Activated CD4-positive, alpha-beta T cell treated with anti-CD3 and anti-CD28 coated beads for 1 hour (primary cell): Measurements from ENCODE around the gene MAPK7.
A peak's percentile ranks its signal among the peaks of the same experiment; 100 is the strongest.

ENCODE experiments used
- DNase-seq: peaks from one replicate; pipeline ENCODE4 v3.0.0-alpha.2; 2020

Gene MAPK7

DNA sequence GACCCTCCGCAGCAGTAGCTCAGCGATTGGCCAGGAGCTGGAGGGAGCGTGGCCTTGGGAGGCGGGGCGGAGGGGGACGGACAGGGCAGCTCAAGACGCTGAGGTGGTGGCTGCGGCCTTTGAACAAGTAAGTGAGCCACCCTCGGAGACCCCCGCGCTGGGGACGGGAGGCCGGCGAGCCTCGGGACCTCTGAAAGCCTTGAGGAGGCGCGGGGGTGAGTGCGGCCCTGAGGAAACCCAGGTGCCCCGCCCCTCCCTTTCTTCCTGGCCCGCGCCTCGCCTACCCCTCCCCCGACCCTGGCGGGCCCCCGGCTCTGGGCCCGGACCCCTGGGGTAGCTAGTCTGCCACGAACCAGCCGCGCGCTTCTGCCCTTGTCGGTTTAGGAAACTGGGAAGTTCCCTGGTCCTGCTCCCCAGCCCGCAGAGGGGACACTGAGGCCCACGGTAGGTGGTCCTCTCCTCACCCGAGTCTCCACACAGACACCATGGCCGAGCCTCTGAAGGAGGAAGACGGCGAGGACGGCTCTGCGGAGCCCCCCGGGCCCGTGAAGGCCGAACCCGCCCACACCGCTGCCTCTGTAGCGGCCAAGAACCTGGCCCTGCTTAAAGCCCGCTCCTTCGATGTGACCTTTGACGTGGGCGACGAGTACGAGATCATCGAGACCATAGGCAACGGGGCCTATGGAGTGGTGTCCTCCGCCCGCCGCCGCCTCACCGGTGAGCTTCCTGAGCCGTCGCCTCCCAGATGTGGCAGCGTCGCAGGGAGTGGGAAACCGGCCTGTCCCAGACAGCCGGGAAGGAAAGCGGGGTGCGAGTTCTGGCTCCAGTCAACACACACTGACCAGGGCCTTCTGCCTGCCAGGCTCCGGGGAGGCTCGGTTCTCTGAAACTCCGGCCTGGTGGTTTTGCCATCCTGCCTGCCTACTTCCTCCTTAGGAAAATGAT, at the start of gene MAPK7:
Gene MAPK7, plus strand, starts transcription at position 83 of the 945 bp plus-strand sequence. Its CDS starts 403 bp downstream, at position 486.
- DNase-seq, result no peak

DNA sequence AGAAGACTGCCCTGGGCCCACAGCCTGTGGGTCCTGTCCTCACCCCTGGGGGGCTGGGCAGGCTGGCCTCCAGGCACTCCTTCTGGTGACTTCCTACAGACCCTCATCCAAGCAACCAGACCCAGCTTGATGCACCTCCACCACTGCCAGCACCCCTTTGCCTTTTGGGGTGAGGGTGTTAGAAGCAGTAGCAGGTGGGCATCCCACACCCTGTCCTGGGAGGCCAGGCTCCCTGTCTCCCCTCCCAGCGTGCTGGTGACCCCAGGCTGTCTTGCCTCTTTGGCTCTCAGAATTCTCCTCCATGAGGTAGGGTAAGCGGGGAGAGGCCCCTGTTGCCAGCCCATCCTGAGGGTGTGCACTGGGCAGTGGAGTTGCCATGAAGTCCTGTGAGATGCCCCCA, 49.2 kb upstream of the MAPK7 start:
- no peak for DNase-seq

DNA sequence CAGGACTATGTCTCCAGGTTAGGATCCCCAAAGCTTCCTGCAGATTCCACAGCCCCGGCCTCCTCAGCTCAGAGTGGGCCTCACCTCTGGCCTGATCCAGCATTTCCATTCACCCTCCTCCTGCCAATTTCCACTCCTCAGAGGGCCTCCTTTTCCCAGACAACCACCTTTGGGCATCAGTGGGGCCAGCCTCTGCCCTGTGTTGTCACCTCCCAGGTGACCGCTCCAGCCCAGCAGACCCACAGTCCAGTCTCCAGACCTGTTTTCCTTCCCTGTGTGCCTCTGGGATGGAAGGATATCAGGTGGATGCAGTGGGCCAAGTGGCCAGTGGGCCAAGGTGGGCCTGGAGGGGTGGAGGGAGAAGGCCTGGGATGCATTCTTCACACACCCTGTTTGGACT, 48.5 kb upstream of the MAPK7 start:
- DNase-seq, result no peak

DNA sequence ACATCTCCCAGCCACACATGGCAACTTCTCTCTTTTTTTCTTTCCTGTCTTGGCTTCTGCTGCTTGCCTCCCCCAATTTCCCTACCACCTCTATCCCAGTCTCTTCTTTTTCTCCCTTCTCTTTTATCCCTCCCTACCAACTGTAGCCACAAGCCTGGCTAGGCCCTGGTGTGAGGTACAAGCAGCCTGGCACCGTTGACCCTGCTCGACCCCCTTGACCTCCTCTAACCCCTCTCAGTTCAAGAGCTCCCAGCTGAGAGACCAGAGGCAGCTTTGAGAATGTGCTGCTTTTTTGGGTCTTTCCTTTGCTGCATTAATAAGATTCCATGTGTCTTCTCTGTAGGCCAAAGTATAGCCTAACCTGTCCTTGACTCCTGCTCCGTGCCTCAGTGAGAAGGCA, 48.0 kb upstream of the MAPK7 start:
- no peak for DNase-seq

DNA sequence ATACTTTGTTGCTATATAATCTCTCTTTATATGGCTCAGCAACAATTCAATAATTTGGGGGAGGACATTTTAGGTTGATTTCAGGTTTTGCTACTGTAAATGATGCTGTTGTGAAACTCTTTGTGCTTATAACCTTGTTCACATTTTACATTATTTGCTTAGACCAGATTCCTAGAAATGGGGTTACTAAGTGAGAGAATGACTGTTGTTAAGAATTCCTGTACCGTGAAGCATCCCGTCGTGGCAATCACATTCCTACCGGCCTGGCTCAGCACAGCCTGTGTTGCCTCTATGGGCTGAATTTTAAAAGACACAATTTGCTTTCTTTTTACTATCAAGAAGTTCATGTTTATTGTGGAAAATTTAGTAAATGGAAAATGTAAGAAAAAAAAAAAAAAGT, 47.2 kb upstream of the MAPK7 start:
- DNase-seq, result no peak

DNA sequence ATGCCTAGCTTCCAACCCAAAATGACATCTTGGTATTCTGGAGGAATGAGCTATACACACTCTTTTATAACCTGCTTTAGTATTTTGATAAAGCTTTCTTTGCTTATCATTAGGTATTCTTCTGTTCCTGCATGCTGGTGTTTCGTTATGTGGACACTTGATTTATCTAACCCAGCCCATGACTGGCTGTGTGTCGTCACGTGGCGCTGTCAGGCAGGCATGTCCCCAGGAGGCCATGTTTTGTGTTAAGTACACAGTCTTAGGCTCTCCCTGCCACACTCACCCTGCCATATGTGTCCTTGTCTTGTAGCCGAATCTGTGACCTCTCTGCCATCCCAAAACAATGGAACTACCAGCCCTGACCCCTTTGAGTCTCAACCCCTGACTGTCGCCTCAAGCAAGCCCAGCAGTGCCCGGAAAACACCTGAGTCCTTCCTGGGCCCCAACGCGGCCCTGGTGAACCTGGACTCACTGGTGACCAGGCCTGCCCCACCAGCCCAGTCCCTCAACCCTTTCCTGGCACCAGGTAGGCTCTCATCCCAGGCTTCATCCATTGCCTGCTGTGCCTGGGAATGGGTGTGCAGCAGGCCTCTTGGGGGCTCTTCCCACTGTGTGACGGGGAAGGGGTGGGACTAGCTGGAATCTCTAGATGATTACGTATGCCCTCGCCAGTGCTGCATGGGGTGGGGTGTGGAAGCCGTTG, 46.6 kb upstream of the MAPK7 start:
- no peak for DNase-seq

DNA sequence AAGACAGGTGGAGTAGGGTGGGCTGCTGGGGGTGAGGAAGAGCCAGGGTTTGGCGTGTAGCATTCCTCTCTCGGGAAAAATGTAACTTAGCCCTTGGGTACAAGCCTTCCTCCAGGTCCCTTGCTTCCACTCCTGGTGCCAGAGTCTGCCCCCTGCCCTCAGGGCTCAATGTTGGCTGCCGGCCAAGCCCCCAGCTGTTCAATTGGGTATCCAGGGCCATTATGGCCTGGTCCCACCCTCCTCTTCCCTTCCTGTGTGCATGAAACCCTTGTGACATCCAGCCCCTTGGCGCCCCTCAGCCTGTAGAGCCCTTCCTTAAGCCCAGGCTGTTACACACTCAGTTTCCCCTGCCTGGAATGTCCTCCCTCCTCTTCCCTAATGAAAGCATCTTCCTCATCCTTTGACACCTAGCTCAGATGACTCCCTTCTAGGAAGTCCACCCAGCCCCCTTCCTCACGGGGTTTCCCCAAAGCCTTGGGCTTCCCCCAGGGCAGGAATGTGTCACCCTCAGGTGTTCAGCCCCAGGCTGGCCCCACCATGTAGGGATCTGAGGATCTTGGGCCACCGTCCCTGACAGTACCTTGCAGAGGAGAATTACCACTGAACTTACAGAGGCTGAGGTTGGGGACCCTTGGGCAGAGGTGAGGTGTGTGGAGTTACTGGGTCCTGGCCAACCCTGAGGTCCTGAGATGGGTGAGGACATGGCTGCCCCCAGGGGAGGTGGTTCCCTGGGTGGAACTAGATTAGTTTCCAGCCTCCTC, 45.7 kb upstream of the MAPK7 start:
- no peak for DNase-seq

DNA sequence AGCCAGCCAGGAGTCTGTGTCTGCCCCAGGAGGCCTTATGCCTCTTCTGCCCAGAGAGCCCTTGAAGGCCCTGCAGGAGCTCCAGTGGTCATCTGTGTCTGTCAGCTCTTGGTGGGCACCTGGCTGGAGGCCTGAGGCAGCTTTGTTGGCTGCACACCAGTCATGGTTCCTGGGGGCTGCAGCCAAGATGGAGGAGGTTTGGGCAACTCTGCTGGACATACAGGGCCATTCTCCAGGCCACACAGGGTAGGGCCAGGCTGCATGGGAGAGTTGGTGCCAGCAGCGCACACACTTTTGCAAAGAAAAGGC, 45.2 kb upstream of the MAPK7 start:
- DNase-seq, result no peak

DNA sequence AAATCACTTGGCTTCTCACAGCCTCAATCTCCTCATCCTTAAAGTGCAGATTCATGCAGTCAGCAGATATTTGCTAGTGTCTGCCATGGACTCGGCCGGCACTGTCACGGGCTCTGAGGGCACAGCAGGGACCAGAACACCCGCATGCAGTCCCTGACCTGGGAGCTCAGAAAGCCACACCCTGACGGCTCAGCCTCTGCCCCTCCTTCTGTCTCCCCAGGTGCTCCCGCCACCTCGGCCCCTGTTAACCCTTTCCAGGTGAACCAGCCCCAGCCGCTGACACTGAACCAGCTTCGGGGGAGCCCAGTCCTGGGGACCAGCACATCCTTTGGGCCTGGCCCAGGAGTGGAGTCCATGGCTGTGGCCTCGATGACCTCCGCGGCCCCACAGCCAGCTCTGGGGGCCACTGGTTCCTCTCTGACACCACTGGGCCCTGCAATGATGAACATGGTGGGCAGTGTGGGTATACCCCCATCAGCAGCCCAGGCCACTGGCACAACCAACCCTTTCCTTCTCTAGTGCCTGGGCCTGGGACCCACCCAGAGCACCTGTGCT, 44.5 kb upstream of the MAPK7 start:
- DNase-seq, result no peak

DNA sequence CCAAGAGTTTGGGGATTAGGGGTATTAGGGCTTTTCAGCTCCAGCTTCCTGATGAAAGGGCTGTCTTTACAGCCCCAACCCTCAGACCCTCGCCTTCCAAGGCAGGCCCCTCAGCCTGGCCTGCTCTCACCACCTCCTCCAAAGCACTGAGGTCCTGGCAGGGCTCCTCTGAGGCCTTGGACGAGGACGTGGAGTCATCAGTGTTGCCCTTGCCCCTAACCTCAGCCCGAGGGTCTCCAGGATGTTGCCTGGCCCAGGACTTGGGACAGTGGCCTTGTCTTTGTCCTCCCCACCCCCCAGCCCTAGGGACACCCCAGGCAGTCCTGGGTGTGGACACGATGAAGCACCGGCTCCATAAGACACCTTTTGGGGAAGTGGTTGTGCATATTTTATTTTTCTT, 44.0 kb upstream of the MAPK7 start:
- no peak for DNase-seq

DNA sequence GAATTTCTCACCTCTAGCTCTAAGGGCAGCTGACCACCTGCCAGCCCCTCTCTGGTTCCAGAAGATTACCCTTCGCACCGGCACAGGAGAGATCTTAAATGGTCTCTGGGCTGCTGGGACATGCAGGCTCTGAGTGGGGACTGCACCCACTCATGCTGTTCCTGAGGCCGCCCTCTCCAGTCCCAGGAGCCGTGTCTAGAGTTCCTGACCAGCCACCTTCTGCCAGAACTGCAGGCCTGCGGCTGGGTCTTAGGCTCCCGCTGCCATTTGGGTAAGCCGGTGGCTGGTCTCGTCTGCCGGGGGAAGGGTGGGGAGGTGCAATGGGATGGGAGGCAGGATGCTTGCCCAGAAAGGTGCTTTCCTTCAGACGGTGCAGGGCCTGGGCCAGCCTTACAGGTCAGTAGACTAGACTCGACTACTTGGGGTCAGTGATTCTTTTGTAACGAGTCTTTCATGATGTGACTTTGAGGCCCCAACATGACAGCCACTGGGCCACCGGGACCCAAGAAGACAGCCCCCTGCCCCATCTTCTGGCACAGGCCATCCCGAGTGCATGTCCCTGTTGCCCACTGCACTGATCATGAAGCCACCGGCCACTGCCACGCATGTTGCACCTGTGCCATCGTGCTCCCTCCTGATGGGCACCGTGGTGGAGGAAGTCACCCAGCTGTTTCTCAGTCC, 42.2 kb upstream of the MAPK7 start:
- DNase-seq, result no peak

DNA sequence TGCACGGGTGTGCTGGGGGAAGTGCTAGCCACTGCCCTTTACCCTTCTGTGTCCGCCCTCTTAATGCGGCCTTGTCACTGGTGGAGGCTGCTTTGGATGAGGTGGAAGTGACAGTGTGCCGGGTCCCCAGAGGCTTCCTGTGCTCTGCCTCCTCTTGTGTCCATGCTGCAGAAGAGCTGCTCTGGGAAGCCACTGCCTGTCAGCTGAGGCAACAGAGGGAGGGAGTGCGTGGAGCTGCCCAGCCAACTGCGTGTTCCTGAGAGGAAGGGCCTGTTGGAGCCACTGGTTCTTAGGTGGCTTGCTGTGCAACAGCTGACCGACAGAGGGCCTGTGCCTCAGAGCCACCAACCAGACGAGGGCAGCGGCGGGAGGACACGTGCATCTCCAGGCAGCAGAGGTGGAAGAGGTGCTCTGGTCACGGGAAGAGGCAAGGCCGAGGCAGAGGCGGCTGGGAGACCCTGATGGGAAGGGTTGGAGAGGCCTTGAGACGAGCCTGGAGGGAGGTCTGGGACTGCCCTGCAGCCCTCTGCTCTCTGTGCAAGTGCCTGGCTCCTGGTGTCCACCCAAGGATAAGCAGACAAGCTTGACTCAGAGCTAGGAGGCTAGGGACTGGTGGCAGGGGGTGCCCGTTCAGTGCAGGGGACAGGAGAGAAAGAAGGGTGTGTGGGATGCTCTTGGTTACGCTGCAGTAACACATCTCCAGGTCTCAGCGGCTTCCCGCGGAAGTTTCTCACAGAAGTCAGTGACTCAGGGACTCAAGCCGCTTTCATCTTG, 41.2 kb upstream of the MAPK7 start:
- DNase-seq, result no peak

DNA sequence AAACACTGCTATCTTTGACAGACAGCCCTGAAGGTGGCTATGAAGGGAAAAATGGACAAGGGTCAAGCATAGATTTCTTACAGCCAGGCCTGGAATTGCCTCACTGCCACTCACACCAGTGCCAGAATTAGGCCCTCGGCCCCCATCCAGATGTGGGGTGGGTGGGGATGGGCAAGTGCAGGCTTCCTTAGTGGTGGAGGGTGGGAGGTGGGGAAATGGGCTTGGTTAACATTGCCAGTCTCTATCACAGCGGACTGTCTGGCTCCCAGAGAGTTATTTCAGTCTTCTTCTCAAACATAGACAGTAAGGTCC, 40.6 kb upstream of the MAPK7 start:
- no peak for DNase-seq

DNA sequence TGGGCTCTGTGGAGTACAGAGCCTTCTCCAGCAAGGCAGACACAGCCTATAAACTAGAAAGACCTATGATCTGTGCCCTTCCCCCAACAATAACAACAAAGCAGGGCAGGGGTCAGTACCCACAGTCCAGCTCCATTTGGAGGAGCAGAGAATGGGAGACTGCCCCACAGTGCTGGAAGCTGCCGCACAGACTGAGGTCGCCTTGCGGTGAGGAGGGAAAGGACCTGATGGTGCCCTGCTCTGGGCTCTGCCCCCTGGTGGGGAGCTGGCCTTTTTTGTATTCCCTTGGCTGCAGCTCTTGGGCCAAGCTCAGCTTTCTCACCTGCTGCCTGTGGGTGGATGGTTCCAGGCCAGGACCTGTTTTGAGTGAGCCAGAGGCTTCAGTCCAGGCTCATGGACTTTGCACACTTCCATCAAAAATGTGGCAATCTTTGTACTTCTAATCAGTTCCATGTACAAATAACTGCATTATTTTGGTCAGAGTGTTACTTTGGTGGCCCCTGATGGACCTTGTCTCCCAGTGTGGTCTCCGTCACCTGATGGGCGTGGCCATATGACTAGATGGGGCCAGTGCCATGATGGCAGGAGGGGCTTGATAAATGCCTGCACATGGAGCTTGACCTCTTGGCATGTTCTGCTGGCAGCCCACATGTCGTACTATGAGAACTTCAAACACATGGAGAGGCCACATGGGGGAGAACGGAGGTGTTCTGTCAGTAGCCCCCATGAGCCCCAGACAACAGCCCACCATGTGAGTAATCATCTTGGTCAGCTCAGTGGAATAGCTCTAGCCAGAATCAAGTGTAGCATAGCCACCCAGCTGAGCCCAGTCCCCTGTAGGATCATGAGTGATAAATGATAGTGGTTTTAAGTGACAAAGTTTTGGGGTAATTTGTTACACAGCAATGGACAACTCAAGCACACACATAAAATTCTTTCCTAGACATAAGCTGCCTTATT, 40.0 kb upstream of the MAPK7 start:
- DNase-seq, result peak; percentile 46

DNA sequence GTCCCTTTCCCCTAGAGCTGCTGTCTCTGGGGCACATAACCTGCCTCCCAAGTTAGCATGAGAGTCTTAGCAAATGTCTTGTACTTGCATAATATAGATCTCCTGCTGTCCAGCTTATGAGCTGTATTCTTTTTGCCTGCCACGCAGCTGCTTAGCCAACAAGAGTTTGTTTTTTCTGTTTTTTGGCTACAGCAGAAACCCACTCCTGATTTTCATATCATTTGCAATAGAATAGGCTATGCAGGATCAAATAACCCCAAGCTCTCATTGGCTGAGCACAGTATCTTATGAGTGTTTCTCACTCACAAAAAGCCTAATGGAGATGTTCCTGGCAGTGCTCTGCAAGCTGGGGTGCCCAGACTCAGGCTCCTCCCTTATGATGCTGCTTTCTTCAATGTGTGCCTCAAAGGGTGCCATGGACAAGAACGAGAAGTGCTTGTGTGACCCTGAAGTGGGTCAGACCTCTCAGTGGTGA, 38.9 kb upstream of the MAPK7 start:
- DNase-seq, result no peak

DNA sequence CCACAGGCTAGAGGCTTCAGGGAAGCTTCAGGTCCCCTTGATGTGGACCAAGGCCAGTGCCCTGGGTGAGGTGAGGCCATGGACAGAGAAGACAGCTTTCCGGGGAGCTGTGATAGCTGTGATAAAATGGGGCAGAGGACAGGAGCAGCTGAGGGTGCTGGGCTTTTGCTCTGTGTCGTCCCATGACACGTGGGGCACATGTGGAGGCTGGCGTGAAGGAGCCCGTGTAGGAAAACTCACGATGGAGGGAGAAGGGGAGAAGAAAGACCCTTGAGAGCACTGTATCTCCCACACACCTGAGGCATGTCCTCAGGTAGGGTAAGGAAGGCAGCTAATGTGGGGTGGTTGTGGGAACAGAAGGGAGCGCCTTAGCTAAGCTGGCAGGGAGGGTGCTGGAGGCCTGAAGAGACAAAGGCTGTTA, 37.1 kb upstream of the MAPK7 start:
- no peak for DNase-seq

DNA sequence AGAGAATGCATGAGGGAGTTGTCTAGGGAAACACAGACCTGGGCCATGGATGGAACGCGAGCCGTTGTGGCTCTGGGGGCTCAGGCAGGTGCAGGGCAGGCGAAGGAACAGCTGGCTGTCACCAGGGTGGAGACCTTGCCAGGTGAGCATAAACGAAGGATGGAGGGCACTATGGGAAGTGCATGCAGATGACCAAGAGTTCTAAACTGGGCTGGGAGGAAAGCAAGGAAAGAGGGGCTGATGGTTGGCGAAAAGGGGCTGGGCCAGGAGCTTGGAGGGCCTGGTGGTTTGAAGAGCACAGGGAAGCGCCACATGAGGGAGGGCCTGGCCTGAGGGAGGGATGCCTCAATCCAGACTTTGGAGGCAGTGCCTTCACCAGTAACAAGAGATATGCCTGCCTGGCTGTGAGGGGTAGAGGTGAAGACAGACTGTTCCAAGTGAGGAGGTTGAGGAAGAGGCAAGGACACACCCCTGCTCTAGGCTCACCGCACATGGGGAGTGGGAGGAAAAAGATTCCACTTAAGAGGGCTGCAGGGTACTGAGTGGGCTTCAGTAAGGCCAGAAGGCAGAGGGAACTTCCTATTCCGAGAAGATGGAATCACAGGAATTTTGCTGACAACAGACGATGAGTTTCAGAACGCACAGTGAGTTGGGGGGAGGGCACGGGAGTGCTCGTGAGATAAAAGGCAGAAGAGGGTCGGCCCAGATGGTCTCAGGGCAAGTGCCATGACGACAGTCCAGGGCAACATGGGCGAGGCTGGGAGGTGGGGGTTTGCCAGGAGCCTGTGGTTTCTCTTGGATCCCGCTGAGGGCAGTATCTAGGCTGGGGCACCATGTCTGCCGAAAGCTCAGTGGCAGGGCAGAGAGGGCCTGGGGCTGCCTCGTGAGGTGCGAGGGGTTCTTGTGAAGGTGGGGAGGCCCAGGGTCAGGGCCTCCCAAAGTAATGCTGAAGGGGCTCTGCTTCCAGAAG, 36.4 kb upstream of the MAPK7 start:
- DNase-seq, result no peak

DNA sequence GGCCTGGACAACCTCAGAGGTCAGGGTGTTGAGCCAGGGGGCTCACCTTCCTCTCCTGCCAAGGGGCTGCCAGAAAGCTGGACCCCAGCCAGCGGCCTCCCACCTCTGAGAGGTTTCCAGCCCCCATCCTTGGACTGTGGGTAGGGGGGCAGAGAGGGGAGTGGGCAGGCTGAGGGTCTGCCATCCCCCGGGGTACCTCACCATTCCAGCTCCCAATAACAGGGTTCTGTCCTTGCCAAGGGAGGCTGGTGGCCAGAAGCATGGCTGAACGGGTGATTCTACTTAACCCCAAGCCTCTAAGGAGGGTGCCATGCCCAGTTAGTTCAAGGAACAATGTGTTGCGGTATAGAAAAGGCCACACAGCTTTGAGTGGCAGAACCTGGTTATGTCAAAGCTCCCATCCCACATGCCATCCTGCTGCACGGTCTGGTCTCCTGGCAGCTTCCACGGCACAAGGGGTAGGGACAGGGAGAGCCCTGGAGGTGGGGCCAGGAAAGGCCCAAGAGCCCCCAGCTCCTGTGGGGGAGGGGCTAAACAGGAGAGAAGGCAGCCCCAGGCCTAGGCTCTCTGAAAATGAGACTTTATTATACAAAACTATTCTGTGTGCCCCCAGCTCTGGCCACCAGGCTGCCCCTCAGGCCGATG, 35.6 kb upstream of the MAPK7 start:
- DNase-seq, result no peak

DNA sequence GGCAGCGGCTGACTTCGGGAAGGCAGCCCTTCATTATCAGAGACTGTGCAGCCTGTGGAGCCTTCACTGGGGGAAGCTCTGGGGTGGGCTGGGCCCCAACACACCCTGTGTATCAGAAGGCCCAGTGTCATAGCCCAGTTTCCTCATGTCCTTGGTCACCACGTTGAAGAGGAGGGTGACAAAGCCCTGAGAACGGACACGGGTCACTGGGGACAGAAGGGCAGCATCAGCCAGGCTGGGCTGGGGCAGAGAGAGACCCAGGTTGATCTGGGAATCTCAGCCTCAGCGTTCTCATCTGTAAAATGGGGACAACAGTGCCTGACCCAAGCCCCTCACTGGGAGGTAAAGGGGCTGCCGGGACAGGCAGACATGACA, 35.1 kb upstream of the MAPK7 start:
- DNase-seq, result no peak
